ENCODE measurements around the gene SCN4B.

SCN4B gene

DNA sequence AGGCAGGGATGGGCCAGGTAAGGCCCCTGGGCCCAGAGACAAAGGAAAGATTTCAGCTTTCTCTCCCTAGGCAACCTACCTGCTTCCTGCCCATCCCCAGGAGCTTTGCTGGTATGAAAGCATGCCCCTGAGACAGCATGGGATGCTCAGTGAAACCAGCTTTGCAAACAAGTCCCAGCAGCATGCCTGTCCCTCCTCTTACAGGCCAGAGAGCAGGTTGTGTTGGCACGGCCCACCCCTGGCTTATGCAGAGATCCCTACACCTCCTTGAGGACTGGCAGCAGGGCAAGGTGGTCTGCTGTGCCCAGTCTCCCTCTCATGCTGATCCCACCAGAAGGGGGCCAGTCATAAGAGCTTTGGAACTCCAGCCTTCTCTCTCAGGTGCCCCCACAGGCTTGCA is 3.1 kb downstream of the SCN4B start:
- DNase-seq, result no peak

DNA sequence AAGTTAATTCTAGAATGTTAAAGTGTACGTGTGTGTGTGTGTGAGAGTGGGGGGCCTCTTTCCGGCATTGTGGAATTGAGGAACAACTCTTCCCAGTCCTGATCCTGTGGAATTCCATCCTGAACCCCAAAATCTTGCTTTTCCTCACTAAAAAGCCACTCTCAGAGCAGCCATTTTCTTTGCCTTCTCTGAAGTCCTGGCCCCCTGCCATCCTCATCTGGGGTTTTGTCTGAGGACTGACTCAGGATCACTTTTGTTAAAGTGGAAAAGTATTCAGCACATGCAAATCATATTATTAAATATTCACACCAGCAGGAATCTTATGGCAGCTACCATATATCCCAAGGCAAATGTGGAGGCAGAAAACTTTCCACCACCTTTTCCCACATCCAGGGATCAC is 3.8 kb downstream of the SCN4B start:
- no peak for DNase-seq

DNA sequence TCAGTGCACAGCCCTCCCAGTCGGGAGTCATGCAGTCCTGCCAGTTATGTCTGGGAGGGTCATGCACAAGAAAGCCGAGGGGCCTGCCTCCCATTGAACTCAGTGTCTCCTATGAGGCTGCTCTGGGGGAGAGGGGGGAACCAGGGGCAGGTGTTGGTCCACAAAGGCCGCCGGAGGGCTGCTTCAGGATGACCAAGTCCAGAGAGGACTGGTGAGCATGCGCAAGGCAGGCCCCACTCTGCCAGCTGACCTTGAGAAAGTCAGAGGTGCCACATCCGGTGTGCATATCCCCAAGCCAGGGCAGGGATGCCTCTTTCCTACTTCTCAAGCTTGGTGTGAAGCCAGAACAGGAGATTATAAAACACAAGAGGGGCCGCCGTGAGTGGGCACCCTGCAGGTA is 4.4 kb downstream of the SCN4B start:
- DNase-seq, result no peak

DNA sequence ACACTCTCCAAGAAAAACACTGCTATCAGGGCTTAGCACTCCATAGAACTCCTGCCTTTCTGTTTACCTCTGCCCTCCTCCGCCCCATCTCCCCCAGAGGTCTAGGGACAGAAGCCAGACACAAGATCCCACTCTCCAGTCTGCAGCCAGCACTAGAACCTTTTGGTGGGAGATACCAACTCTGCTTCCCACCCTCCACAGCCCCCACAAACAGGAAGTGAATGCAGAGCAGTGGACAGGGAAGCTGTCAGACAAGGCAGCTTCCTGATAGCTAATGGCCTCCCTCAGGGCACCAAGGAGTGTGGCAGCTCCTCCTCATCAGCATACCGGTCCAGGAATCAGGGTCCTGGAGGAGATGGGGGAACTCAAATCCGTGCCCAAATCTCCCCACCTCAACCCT is 5.1 kb downstream of the SCN4B start:
- no peak for DNase-seq

DNA sequence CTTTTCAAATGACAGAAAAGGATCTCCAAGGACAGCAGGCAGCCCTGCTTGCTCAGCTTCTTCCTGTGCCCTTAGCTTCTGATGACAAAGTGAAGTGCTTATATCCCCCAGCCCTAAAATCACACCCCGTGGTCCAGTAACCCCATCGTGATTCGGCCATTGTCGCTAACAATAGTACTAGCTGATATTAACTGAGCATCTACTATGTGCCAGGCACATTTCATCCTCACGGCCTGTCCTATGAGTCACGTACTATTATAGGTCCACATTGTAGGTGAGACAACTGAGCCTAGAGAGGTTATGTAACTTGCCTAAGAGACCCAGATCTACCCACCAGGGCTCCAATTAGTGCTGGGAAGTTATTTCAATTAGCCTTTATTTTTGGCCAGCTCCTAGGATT is 6.1 kb downstream of the SCN4B start:
- DNase-seq, result no peak

DNA sequence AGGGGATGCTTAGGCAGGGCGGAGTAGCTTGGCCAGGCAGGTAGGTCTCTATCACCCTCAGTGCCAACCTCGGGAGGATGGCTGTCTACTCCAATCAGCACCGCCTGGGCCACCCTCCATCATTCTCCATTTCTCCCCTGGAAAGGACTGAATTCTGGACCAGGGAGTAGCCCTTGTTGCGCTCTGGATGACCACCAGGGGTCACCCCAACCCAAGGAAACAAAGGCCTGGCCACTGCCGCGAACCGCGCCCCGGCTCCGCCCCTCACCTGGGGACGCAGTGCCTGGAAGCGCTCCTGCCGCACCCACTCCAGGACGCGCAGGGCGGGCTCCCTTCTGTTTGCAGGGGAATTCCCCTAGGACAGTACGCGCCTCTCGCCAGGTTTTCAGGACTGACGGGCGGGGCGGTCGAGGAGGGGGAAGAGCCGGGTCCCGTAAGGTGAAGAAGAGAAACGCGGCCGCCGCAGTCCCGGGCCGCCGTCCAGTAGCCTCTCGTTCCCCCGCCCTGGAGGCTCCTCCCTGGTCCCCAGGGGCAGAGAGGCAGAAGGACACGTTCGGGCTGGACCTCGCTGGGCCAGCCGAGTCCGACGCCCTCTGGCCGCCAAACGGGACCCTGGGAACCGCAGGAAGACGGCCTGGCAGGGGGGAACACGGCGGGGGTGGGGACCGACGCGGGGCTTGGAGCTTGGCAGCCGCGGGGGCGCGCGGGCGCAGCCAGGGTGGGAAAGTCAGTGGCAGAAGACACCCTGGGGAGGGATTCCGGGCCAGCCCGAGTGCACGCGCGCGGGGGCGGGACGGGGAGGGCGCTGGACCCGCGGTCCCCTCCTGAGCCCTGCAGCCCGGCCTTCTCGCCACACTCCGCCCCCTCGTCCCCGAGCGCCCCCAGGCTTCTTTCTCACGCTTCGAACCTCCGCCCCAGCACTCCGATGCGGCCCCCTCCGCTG is 7.1 kb downstream of the SCN4B start:
- no peak for DNase-seq

DNA sequence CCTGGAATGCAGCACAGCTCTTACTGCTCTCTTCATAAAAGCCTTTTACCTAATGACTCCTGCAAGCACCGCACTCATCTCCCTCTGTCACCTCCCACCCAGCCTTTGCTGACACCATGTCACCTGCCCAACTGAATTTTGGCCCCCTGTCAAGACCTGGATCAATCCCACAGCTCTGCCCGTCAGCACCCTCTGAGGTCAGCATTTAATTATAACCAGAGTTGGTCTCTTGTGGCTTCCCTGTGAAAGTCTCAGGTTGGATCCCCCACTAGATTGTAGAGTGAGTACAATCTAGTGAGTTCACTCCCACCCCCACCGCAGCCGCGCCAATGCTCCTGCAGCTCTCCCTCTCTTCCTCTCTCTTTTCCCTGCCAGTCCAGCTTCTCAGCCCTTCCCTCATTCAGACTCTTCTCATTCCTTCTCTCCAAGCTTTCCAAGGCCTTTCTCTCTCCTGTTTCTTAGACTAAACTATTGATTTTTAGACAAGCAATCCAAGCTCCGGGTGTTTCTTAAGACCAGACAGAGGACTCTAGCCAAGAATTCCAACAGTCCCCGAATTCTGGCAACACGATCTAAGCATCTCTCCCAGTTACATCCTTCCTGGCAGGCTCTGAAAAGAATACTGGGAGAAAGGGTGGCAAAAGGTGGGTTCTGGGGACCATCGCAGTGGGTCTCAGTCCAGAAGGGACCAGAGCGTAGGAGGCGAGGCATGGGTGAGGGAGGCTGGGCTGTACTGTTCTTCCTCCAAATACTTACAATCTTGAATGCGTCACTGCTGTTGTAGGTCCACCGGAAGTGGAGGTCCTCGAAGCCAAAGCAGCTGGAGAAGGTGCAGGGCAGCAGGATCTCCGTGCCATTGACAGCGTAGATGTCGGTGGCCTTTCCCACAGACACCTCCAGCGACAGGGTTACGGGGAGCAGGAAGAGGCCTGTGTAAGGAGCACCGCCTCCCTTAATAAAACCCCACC is 8.0 kb downstream of the SCN4B start:
- DNase-seq, result no peak

DNA sequence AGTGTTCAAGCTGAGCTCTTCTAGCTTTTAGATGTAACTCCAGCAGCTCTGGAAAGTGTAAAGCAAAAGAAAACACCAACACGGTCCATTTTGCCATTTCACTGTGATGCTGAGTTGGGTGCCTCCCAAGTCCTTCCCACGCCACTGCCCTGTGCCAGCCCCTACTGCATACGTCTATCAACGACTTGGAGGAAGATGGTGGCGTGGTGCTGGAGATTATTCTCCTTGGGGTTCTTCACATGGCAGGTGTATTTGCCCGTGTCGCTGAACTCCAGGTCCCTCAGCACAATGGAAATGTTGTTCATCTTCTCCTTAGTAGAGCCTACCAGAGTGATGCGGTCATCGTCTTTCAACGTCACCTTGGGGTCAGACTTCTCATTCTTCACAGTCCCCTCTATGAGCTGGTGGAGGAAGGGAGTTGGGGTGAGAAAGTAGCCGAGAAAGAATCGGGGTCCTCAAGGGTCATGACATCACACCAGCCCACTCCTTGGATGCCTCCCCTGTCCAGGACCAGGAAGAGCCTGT is 8.9 kb downstream of the SCN4B start:
- DNase-seq, result no peak

DNA sequence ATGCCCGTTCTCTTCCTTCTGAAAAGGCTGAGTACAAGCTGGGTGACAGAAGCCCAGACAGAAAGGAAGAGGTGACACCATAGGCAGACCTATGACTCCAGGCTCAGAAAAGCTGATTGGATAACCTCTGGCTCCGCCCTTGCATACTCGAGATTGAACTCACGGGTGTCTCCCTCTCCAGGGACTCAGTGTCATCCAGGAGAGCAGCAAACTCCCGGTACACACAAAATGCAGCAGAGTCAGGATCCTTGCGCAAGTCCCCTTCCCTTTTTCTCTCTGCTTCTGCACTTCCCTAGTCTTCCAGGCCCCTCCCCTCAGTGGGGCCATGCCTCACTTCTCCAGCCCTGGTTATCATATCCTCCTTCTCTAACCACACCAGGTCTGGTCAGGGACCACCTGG is 9.8 kb downstream of the SCN4B start:
- no peak for DNase-seq

DNA sequence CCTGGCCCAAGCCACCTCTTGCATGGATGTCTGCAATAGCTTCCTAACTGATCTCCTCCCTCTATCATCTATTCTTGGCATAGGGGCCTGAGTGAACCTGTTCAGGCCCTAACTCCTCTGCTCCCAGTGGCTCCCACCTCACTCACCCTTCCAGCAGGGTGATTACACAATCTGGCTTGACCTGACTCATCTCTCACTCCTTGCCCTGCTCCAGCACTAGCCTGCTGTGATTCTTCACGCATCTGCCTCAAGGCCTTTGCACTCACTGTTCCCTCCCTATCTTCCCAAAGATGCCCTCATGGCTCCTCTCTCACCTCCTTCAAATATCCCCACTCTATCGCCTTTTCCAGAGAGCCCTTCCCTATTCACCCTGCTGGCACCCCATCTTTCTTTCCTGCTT is 10.5 kb downstream of the SCN4B start:
- no peak for DNase-seq

DNA sequence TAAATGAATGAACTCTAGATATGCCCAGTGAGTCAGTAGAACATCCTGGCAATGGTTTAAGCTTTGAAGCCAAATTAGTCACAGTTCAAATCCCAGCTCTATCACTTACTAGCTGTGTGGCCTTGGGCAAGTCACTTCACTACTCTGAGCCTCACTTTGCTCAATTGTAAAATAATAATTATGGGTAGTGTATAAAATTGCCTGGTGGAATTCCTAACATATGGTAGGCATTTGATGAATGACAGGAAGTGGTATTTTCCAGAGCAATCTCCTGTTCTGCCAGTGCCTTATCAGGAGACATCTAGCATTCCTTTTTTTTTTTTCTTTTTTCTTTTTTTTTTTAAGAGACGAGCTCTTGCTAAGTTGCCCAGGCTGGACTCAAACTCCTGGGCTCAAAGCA is 13.0 kb downstream of the SCN4B start:
- DNase-seq, result no peak

DNA sequence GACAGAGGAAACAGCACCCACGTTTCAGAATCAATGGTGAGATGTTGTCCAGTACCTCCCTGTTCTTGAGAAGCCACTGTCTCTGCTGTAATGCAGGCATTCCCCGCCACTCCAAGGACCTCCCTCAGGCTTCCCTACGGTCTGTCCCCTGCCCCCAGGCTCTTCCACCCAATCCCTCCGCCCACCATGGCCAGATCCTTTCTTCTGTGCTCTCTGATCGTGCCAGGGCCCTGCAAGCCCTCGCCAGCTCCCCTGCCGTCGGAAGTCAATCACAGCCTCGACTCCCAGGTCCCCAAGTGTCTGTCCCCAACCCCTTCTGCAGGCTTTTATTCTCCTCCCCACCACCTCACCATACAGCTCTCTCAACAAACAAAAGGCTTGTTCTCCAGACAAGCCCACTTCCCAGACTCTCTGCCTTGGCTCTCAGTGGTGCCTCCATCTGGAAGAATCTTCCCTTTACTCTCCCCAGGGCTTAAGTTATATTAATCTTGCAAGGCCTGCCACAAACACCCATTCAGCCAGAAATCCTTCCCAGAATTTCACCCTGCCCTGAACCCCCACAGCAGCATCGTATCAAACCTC is 13.7 kb downstream of the SCN4B start:
- DNase-seq, result no peak

DNA sequence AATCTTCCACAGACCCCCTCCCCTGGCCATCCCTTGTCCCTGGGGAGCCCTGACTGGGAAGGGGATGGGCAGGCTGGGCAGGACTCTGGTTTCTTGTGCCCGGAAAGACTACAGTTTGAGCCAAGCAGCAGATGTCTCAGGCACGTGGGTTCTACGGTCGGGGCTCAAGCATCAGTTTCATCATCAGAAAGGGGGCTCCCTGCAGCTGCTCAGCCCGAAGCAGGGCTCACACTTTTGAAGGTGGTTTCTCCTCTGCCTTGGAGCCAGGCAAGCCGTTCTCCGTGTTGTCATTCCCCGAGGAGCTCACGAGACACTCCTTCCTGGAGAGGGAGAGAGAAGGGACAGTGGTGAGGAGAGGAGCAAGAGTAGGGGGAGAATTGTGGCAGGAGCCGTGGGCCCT is 15.8 kb downstream of the SCN4B start:
- DNase-seq, result no peak

DNA sequence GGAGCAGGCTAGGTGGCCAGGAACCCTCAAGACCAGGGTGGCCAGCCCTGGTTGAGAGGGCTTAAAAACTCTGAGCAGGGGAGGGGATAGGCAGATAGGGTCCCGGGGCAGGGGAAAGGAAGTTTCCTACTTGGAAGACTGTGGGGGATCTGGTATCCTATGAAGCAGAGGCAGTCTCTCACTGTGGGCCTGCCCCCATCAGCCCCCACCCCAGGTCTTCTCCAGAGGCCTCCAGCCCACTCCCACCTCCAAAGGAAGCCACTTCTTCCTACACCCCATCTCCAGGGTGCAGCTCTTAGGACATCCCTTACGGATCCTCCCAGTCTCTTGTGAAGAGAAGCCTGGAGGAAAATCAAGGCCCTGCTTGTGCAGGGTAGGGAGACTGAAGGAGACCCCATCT is 16.3 kb downstream of the SCN4B start:
- no peak for DNase-seq

DNA sequence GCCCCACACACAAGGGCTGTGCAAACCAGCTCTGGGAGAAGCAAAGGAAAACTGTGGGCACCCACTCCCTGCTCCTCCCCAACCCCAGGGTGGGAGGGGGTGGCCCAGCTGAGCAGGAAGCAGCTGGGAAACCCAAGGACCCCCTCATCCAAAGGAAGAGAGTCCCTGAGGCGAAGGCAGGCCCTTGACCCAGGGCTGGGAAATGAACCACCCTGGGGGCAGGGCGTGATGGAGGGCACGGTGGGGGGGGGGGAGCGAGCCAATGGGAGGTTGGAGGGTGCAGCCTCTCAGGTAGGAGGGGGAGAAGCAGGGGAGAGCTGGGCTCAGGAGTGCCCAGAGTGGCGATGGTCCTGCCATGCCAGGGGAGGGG is 16.8 kb downstream of the SCN4B start:
- no peak for DNase-seq

DNA sequence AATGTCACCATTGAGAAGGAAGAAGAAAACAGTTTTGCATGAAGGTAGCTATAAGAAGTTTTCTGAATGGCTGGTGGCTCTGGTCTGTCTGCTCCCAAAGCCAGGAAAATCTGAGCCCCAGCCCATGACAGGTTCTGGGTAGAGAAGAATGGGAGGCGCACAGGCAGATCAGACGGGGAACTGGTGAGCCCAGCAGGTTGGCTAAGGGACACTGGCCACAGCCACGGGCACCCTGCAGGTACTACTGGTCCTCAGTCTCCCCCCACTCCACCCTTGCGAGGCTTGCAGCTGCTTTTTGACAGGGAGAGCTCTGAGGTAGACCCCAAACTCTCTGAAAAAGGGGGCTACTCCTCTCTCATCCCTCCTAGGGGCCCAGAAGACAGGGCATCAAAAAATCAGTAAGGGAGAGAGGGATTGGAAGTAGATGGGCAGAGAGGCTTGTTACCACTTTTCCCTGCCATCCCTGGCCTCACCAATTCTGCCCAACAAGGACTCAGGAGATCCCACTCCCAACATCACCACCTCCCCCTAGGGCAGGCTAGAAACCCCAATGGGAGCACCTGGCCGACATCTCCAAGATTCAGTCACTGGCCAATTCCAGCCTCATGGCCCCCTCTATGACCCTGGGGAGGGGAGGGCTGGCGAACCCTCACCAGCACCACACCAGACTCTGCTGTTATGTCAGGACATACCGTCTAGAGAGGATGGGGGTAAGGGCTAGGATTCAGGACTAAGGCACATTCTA is 17.4 kb downstream of the SCN4B start:
- no peak for DNase-seq

DNA sequence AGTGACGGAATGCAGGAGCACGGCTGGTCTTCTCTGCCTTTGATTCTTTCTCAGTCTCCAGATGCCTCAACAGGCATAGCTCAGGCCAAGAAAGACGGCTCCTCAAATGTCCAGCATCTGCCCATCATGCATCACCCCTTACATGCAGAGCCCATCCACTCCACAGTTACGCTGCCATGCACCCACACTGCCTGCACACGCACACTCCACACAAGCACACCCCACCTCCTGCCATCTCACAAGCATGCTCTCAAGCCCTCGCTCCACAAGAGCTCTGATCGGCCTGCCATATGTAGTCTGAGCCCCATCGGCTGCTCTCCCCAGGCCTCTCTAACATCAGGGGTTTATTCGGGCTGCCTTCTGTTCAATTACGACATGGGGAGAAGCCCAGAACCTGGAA is 18.8 kb downstream of the SCN4B start:
- no peak for DNase-seq

DNA sequence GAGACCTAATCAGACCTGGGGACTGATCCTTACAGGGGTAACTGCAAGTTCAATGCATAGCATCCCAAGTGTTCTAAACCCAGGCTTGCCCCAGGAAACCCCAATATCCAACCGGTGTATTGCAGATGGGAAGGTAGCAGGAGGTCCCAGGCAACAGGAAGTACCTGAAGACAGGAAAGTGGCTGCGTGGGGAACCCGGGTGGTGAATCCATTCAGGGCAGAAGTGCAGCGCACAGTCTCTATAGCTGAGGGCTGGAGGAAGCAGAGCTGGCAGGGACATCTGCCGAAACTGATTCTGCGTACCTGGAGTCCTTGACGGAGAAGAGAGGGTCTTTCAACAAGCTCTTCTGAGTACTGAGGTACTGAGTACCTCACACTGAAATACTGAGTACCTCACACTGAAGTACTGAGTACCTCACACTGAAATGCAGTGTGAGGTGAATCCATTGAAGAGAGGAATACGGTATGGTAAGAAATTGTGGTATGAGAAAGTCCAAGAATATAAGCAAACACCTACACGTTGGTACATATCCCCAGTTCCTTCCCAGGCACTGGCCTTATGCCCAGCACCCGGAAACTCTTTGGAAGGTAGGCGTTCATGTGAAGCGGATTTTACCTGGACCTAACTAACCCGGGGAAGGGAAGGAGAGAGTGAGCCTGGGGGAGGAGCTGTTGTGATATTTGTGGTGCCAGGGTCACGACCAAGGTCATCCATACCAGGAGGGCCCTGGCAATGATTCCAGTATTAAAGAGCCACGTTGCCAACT is 20.1 kb downstream of the SCN4B start:
- DNase-seq, result no peak

DNA sequence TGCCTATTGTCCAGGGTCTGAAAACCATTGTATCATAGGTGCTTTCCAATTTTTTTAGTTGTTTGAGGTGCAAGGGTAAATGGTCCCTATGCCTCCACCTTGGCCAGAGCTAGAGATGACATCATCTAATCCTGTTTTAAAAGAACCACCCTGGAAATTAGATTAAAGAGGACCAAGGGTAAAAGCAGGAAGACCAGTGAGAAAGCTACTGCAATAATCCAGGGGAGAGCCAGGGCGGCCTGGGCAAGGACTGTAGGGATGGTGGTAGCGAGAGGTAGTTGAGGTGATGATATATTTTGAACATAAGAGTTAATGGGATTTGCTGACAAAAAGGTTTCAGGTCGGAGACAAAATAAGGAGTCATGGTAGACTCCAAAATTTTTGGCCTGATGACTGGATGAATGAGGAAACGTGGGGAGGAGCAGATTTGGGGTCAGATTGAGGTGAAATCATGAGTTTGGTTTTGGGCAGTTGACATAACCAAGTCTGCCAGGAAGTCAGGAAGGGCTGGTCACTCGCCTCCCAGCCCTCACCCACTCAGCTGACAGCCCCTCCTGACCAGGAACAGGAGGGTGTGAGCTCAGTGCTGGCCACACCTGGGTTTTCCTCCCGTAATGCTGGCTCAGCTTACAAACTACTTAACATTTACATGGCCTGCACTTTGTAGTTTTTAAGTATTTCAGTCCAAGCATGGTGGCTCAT is 23.0 kb downstream of the SCN4B start:
- DNase-seq, result no peak

DNA sequence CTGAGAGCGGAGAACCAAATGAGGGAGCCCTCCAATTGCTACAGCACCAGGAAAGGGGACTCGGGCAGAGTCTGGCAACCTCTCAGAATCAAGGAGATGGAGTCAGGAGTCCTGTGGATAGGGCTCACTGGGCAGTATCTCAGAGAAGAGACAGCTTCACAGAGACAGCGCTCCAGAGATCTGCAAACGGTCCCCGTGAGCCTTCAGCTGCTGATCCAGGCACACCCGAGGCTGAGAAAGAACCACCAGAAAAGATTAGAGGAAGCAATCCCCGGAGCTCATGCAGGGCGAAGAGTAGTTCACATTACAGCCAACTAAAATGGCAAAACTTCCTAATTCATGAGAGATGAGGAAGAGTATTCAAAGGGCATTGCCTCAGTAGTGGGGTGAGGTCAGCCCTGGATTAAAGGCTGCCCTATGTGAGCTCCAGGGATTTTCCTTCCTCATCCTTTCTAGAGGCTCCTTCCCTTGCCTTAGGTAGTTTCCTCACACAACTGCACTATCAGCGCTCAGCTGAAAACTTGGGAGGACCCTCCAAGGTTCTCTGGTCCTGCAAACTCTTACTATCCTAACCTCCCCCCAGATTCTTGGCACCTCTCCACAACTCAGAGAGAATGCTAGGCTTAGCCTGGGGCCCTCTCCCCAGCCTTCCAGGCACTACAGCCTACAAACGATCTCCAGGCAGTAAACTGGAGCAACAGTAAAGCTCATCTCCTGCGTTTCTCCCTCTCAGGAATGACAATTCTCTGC is 23.7 kb downstream of the SCN4B start:
- no peak for DNase-seq
